ENCODE results near the gene NHSL2.

- TF ChIP-seq CTCF (IDR thresholded peaks at IDR 0.05) (no peak), ZFX (IDR thresholded peaks at IDR 0.05; ENCODE audit: borderline replicate concordance) (no peak)
Observed at GRCh38 chrX:71909956-71910355, 689 bp upstream of the NHSL2 start.

All from 22Rv1 (cell line).